ENCODE data around the gene HOXA7.

- TF ChIP-seq, protein P1, sequence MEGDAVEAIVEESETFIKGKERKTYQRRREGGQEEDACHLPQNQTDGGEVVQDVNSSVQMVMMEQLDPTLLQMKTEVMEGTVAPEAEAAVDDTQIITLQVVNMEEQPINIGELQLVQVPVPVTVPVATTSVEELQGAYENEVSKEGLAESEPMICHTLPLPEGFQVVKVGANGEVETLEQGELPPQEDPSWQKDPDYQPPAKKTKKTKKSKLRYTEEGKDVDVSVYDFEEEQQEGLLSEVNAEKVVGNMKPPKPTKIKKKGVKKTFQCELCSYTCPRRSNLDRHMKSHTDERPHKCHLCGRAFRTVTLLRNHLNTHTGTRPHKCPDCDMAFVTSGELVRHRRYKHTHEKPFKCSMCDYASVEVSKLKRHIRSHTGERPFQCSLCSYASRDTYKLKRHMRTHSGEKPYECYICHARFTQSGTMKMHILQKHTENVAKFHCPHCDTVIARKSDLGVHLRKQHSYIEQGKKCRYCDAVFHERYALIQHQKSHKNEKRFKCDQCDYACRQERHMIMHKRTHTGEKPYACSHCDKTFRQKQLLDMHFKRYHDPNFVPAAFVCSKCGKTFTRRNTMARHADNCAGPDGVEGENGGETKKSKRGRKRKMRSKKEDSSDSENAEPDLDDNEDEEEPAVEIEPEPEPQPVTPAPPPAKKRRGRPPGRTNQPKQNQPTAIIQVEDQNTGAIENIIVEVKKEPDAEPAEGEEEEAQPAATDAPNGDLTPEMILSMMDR (IDR thresholded peaks at IDR 0.05) = peak in 2 of 4 experiments; percentile 6 to 34
- TF ChIP-seq POLR2A (IDR thresholded peaks at IDR 0.05) = peak in 1 of 2 donors; percentile 6
Measured at GRCh38 chr7:27129729-27130539, 26.5 kb downstream of the HOXA7 start.
